MM.1S (cell line): Measurements from ENCODE around the gene SPR.

Experiments used
- DNase-seq: peaks from one replicate; pipeline ENCODE4 v3.0.0-alpha.2; 2015
- H2AFZ ChIP-seq: fragments of 300-600 bp; sonication (generic); 2 replicates; pipeline ENCODE4 v1.6.0; 2016; ENCODE audit warnings: antibody characterized with exemption, low read length
- H3F3A ChIP-seq: fragments of 300-600 bp; sonication (generic); 2 replicates; pipeline ENCODE4 v1.6.1; 2016; ENCODE audit warnings: mild to moderate bottlenecking, antibody characterized with exemption, low read length, moderate library complexity, mixed read lengths; ENCODE audit not compliant: insufficient read depth
- H3K27ac ChIP-seq: fragments of 300-600 bp; sonication (generic); 2 replicates; pipeline ENCODE4 v1.5.1; 2016; ENCODE audit warnings: mild to moderate bottlenecking, low read length
- H3K27me3 ChIP-seq: fragments of 300-600 bp; sonication (generic); replicated peaks from 2 replicates; pipeline ENCODE4 v1.6.0; 2016; ENCODE audit warnings: low read length; ENCODE audit not compliant: insufficient read depth
- H3K36me3 ChIP-seq: fragments of 300-600 bp; sonication (generic); replicated peaks from 2 replicates; pipeline ENCODE4 v1.6.1; 2016; ENCODE audit warnings: mild to moderate bottlenecking, low read length, mixed read lengths; ENCODE audit not compliant: insufficient read depth
- H3K4me1 ChIP-seq: fragments of 300-600 bp; sonication (generic); 2 replicates; pipeline ENCODE4 v1.6.1; 2016; ENCODE audit warnings: low read length, mixed read lengths
- H3K4me2 ChIP-seq: fragments of 300-600 bp; sonication (generic); 2 replicates; pipeline ENCODE4 v1.6.0; 2016; ENCODE audit warnings: low read depth, low read length
- H3K4me3 ChIP-seq: fragments of 300-600 bp; sonication (generic); 2 replicates; pipeline ENCODE4 v1.5.1; 2016; ENCODE audit warnings: low read length, mixed read lengths
- H3K79me2 ChIP-seq: fragments of 300-600 bp; sonication (generic); 2 replicates; pipeline ENCODE4 v1.6.1; 2016; ENCODE audit warnings: mixed run types, low read length, mixed read lengths
- H3K9ac ChIP-seq: fragments of 300-600 bp; sonication (generic); 2 replicates; pipeline ENCODE4 v1.6.1; 2016; ENCODE audit warnings: low read length, mixed read lengths
- H3K9me2 ChIP-seq: fragments of 300-600 bp; sonication (generic); replicated peaks from 2 replicates; pipeline ENCODE4 v1.6.1; 2016; ENCODE audit warnings: mild to moderate bottlenecking, low read length, mixed read lengths; ENCODE audit not compliant: insufficient read depth
- H3K9me3 ChIP-seq: fragments of 300-600 bp; sonication (generic); replicated peaks from 2 replicates; pipeline ENCODE4 v1.6.1; 2016; ENCODE audit warnings: mild to moderate bottlenecking, low read length, mixed read lengths; ENCODE audit not compliant: insufficient read depth
- H4K20me1 ChIP-seq: fragments of 300-600 bp; sonication (generic); 2 replicates; pipeline ENCODE4 v1.6.1; 2016; ENCODE audit warnings: mild to moderate bottlenecking, low read length, moderate library complexity, mixed read lengths; ENCODE audit not compliant: insufficient read depth
- EZH2 ChIP-seq: fragments of 300-600 bp; sonication (generic); optimal IDR thresholded peaks from 2 replicates; pipeline ENCODE3; 2017; ENCODE audit warnings: low read depth, mild to moderate bottlenecking, antibody characterized with exemption, low read length, mixed read lengths
- EZH2phosphoT487 ChIP-seq: fragments of 300-600 bp; sonication (generic); IDR thresholded peaks from 2 replicates; pipeline ENCODE4 v1.6.1; 2018; ENCODE audit warnings: antibody characterized with exemption, low read length
- TF ChIP-seq, protein P1 (sequence below): fragments of 300-600 bp; sonication (generic); IDR thresholded peaks from 2 replicates; pipeline ENCODE4 v1.5.1; 2016; ENCODE audit warnings: antibody characterized with exemption, low read length, mixed read lengths

SPR gene

GRCh38 chr2:72887032-72887739 is at the start of gene SPR:
Gene SPR, plus strand, starts transcription at chr2:72887408. Its CDS starts 25 bp downstream, at chr2:72887433.
- Histone ChIP-seq H3K4me3 (peak within 1 kb of the TSS; percentile 62), H2AFZ (peak within 1 kb of the TSS; percentile 71), H3K79me2 (no peaks in the 10 kb centered on the region), H3K4me2 (peak within 1 kb of the TSS; percentile 77), H3F3A (no peaks in the 10 kb centered on the region), H3K9me2 (no peaks in the 10 kb centered on the region), H3K36me3 (no peaks in the 10 kb centered on the region), H3K27ac (no peak within 1 kb of the TSS), H3K9me3 (no peaks in the 10 kb centered on the region), H3K27me3 (peaks cover 12% of the 10 kb centered on the region; the same call in 1 of the 2 replicates), H3K9ac (peak within 1 kb of the TSS; percentile 24; the same call in 1 of the 2 replicates), H3K4me1 (no peaks in the 10 kb centered on the region), H4K20me1 (no peaks in the 10 kb centered on the region)
- TF ChIP-seq EZH2 (no peak), EZH2phosphoT487 (no peak)
- TF ChIP-seq, protein P1, sequence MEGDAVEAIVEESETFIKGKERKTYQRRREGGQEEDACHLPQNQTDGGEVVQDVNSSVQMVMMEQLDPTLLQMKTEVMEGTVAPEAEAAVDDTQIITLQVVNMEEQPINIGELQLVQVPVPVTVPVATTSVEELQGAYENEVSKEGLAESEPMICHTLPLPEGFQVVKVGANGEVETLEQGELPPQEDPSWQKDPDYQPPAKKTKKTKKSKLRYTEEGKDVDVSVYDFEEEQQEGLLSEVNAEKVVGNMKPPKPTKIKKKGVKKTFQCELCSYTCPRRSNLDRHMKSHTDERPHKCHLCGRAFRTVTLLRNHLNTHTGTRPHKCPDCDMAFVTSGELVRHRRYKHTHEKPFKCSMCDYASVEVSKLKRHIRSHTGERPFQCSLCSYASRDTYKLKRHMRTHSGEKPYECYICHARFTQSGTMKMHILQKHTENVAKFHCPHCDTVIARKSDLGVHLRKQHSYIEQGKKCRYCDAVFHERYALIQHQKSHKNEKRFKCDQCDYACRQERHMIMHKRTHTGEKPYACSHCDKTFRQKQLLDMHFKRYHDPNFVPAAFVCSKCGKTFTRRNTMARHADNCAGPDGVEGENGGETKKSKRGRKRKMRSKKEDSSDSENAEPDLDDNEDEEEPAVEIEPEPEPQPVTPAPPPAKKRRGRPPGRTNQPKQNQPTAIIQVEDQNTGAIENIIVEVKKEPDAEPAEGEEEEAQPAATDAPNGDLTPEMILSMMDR = no peak
- peak; percentile 83 for DNase-seq

DNA sequence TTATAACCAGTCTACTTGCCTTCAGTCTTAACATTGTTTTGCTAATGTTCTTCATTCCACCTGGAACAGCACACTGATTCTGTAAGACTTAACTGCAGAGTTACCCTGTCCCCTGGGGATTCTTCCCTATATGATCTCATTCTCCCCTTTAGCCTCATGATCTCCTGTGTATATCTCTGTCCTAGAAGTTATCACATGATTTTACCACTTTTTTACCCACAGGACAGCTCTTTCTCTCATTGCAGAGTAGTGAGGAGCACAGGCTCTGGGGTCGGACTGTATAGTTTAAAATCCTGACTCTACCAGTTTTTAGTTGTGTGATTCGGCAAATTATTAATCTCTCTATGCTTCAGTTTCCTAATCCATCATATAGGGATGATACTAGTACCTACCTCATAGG is 47.1 kb upstream of the SPR start:
- no peak for DNase-seq
- H3F3A ChIP-seq = no peaks in the 10 kb centered on the region
- H3K27me3 ChIP-seq = no peaks in the 10 kb centered on the region
- no peaks in the 10 kb centered on the region for H4K20me1 ChIP-seq
- no peaks in the 10 kb centered on the region for H3K9me2 ChIP-seq
- H3K4me2 ChIP-seq = no peak overlapping the region
- no peak overlapping the region for H3K9ac ChIP-seq
- TF ChIP-seq EZH2 (no peak), EZH2phosphoT487 (no peak)
- TF ChIP-seq, protein P1 = no peak
- no peaks in the 10 kb centered on the region for H3K79me2 ChIP-seq
- H3K9me3 ChIP-seq = no peaks in the 10 kb centered on the region
- H3K4me1 ChIP-seq = no peaks in the 10 kb centered on the region
- no peak overlapping the region for H3K4me3 ChIP-seq
- no peak overlapping the region for H2AFZ ChIP-seq
- H3K36me3 ChIP-seq = no peaks in the 10 kb centered on the region
- H3K27ac ChIP-seq = no peak overlapping the region

- no peaks in the 10 kb centered on the region; the same call in 1 of the 2 replicates for H3F3A ChIP-seq
- no peaks in the 10 kb centered on the region for H3K9me2 ChIP-seq
- TF ChIP-seq EZH2phosphoT487 (no peak), EZH2 (no peak)
- TF ChIP-seq, protein P1 = no peak
- no peaks in the 10 kb centered on the region for H3K79me2 ChIP-seq
- no peak overlapping the region for H2AFZ ChIP-seq
- no peak overlapping the region for H3K4me2 ChIP-seq
- H4K20me1 ChIP-seq = no peaks in the 10 kb centered on the region
- H3K9ac ChIP-seq = no peak overlapping the region
- peaks cover 5% of the 10 kb centered on the region; the same call in 1 of the 2 replicates for H3K4me1 ChIP-seq
- no peaks in the 10 kb centered on the region for H3K27me3 ChIP-seq
- H3K27ac ChIP-seq = no peak overlapping the region
- no peak overlapping the region for H3K4me3 ChIP-seq
- DNase-seq = no peak
- H3K9me3 ChIP-seq = no peaks in the 10 kb centered on the region
- H3K36me3 ChIP-seq = no peaks in the 10 kb centered on the region
These were observed 45.6 kb upstream of the SPR start for GRCh38 chr2:72841462-72842125.
